Small intestine (tissue), 7 donors: ENCODE data around the gene SMARCA2. TPM values are rescaled to one million over a fixed set of nuclear protein-coding genes. Genes with fewer than 3 reads are reported as not detected.

Experiments used
- DNase-seq, 2 donors: peaks; one replicate each; pipeline versions ENCODE4 v3.0.0 to v3.0.0-alpha.2; 2013
- FAIRE-seq: peaks from 2 replicates; lab custom pipeline; 2012; peaks lifted over from hg19 to GRCh38; lab: Jason Lieb, UNC
- H3K27ac ChIP-seq, 3 donors: one replicate each; pipeline ENCODE4 v1.5.1; 2013; ENCODE audit warnings: low read length in 2 of 3, mild to moderate bottlenecking in 2 of 3, control low read depth in 1 of 3, inconsistent platforms in 1 of 3, low read depth in 1 of 3, moderate library complexity in 1 of 3
- H3K27me3 ChIP-seq, 3 donors: one replicate each; pipeline ENCODE4 v1.6.1; 2013; ENCODE audit warnings: low read length in 3 of 3, inconsistent platforms in 1 of 3; ENCODE audit not compliant: control insufficient read depth in 3 of 3, insufficient read depth in 3 of 3
- H3K36me3 ChIP-seq, 3 donors: one replicate each; pipeline ENCODE4 v1.6.1; 2013; ENCODE audit warnings: low read length in 3 of 3, inconsistent platforms in 1 of 3, low read depth in 1 of 3, mild to moderate bottlenecking in 1 of 3, moderate library complexity in 1 of 3; ENCODE audit not compliant: control insufficient read depth in 3 of 3, insufficient read depth in 2 of 3
- H3K4me1 ChIP-seq, 3 donors: one replicate each; pipeline ENCODE4 v1.6.1; 2013; ENCODE audit warnings: low read length in 2 of 3, inconsistent platforms in 1 of 3, low read depth in 1 of 3, mild to moderate bottlenecking in 1 of 3, moderate library complexity in 1 of 3; ENCODE audit not compliant: control insufficient read depth in 3 of 3, insufficient read depth in 2 of 3
- H3K4me3 ChIP-seq, 3 donors: one replicate each; pipeline ENCODE4 v1.5.1; 2013; ENCODE audit warnings: low read length in 3 of 3, control low read depth in 1 of 3, inconsistent platforms in 1 of 3, low read depth in 1 of 3, mild to moderate bottlenecking in 1 of 3, moderate library complexity in 1 of 3
- H3K9me3 ChIP-seq, 2 donors: one replicate each; pipeline ENCODE4 v1.6.1; 2013; ENCODE audit warnings: low read depth in 1 of 2, low read length in 1 of 2; ENCODE audit not compliant: control insufficient read depth in 2 of 2, insufficient read depth in 1 of 2
- WGBS, 3 donors: extraction: QIAGEN DNeasy Blood & Tissue Kit; methylation state at CpG; one replicate each; pipeline ENCODE4 v1.1.7; 2013; 5-methylcytosine and 5-hydroxymethylcytosine counted together
- polyA plus RNA-seq, 4 donors: library from polyadenylated mRNA; stranded (reverse) in 3 of 4; unstranded in 1 of 4; fragments of 200-250 nt in 3 of 4; fragments of 120-200 nt in 1 of 4; gene quantifications; one replicate each; pipeline versions ENCODE4 v1.2.1 to v1.2.3, GENCODE V29; 2013
- donor health status: healthy with polysubstance abuse.
- donor health status: control.
- donor health status: control.
- donor health status: Bipolar disorder and iron deficiency.
- donor health status: healthy.

Gene SMARCA2
- polyA plus RNA-seq, 4 donors: 28.2 to 58.7 (median 32.5) TPM

DNA sequence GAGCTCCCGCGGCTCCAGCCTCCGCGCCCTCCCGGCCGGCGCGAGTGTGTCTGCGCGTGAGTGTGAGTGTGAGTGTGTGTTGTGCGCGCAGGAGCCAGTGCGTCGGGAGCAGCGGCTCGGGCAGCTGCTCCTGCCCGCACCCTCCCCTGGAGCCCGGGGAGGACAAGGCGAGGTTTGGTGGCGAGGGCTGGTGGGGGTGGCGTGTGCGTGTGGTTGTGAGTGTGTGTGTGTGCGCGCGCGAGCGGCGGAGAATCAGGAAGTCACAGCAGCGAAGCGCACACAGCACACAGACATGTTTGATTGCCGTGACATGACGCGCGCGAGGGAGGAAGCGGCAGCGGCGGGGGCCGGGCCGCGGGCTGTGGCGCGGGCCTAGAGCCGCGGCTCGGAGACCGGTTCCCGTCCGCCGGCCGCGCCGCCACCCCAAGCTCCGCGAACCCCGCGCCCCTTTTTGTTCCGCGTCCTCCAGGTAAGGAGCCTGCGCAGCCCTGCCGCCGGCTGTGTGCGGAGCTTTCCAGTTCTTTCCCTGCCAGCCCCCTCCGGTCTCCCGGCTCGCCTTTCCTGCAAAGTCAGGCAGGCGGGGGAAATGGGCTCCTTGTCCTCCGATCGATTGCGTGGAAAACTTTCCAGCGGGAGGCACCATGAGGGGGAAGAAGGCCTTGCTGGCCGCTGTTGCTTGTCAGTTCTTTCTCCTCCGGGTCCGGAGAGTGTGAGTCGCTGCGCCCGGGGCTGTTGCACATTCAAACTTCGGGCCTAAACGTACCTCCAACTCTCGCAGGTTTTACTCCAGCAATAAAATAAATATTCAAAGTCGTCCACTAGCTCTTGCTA lies 2.4 kb downstream of the SMARCA2 start:
- Histone ChIP-seq H3K4me3 (peak overlapping the region; percentile 77 to 93 (median 89)), H3K9me3 (no peaks in the 10 kb centered on the region), H3K27me3 (no peaks in the 10 kb centered on the region), H3K4me1 (peaks cover 2 to 12% (median 6%) of the 10 kb centered on the region in 3 donors), H3K27ac (peak overlapping the region; percentile 88 to 90 (median 90)), H3K36me3 (no peaks in the 10 kb centered on the region)
- DNase-seq: peak; percentile 79 to 91
- no peak for FAIRE-seq
- WGBS, 3 donors: 0% methylated on average over 51 to 81 of the region's 81 CpGs

DNA sequence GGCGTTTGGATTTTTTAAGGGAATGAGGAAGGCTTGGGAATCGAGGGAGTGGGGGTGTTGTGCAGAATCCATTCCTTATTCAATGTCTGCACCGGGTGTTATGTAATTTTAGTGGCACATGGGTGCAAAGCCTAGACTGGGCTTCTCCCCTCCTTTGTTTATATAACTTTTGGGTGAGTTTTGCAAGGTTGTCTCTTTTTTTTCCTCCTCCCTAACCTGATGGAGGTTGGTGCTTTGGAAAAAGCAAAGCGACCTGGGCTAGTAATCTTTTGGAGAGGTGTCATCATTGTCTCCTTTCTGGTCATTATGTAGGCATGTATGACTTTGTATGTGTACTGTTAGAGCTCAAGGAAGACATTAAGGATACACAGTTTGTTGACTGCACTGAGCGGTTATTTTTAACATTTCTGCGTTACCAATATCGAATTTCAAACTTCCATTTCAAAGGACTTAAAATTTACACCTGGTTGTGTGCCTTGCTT lies 3.1 kb downstream of the SMARCA2 start:
- DNase-seq: no peak
- peaks cover 2 to 18% (median 10%) of the 10 kb centered on the region in 3 donors for H3K4me1 ChIP-seq
- peak overlapping the region; percentile 88 to 90 (median 90) for H3K27ac ChIP-seq
- 3 to 9% (median 5%) methylated on average over 7 of the region's 7 CpGs for WGBS, 3 donors
- no peaks in the 10 kb centered on the region for H3K36me3 ChIP-seq
- FAIRE-seq: no peak
- peak overlapping the region; percentile 77 to 93 (median 89) for H3K4me3 ChIP-seq
- H3K9me3 ChIP-seq: no peaks in the 10 kb centered on the region
- H3K27me3 ChIP-seq: no peaks in the 10 kb centered on the region

GRCh38 chr9:2018764-2019558 lies 3.8 kb downstream of the SMARCA2 start:
- FAIRE-seq (no peak), DNase-seq (peak in 1 of 2 donors; percentile 22)
- Histone ChIP-seq H3K4me1 (peaks cover 2 to 18% (median 15%) of the 10 kb centered on the region in 3 donors), H3K27me3 (no peaks in the 10 kb centered on the region), H3K9me3 (no peaks in the 10 kb centered on the region), H3K27ac (peak overlapping the region in 1 of 3 donors; percentile 90), H3K36me3 (no peaks in the 10 kb centered on the region), H3K4me3 (peak overlapping the region in 2 of 3 donors; percentile 77 to 93)
- WGBS, 3 donors: 16 to 33% (median 28%) methylated on average over 6 of the region's 6 CpGs

DNA sequence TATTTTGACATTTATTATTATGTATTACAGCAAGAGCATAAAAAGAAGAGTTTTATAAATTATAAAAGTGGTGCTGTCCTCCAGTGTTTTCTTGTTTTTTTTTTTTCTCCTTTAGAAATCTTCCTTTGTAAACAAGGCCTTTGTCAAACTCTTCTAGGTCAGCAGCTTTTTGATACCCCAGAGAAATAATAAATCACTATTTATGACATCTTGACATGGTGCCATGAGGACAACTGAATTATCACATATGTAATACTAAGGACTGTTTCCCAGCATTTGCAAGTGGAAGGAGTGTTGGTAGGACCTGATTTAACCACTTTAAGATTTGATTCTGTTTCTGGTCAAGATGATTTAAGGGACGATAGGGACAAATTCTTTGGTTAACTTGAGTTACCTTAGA lies 4.6 kb downstream of the SMARCA2 start:
- Histone ChIP-seq H3K27ac (no peak overlapping the region), H3K4me1 (peaks cover 2 to 18% (median 15%) of the 10 kb centered on the region in 3 donors), H3K27me3 (no peaks in the 10 kb centered on the region), H3K4me3 (no peak overlapping the region), H3K36me3 (no peaks in the 10 kb centered on the region), H3K9me3 (no peaks in the 10 kb centered on the region)
- DNase-seq (no peak), FAIRE-seq (no peak)
- WGBS, 3 donors: 62 to 83% (median 66%) methylated on average over 1 of the region's 1 CpG

GRCh38 chr9:2021731-2022130 lies 6.6 kb downstream of the SMARCA2 start:
- H3K36me3 ChIP-seq: no peaks in the 10 kb centered on the region
- DNase-seq (no peak), FAIRE-seq (no peak)
- H3K4me3 ChIP-seq: no peak overlapping the region
- H3K27me3 ChIP-seq: no peaks in the 10 kb centered on the region
- peaks cover 2 to 26% (median 20%) of the 10 kb centered on the region in 3 donors for H3K4me1 ChIP-seq
- H3K9me3 ChIP-seq: no peaks in the 10 kb centered on the region
- H3K27ac ChIP-seq: peak overlapping the region in 1 of 3 donors; percentile 20
- WGBS, 3 donors: 80 to 85% (median 84%) methylated on average over 7 of the region's 7 CpGs

DNA sequence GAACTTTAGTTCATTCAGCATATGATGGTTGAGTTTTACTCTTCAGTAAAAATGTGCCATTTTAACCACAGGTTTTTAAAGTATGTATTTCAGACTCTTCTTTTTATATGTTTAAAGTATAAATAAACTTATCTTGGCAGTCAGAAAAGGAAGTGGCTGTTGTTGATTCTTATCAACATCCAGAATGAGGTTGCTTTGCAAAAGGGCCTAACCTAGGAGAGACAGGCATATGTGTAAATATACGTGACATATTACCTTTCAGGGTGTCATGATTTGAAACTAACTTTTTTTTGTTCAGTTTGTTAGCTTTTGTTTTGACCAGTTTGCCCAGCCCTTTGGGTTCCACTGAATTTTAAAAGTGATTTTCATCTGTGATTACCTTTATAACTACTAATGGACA lies 7.4 kb downstream of the SMARCA2 start:
- H3K36me3 ChIP-seq: no peaks in the 10 kb centered on the region
- WGBS, 3 donors: 53 to 64% (median 57%) methylated on average over 1 of the region's 1 CpG
- no peak for FAIRE-seq
- H3K9me3 ChIP-seq: no peaks in the 10 kb centered on the region
- H3K27ac ChIP-seq: no peak overlapping the region
- peak in 1 of 2 donors; percentile 27 for DNase-seq
- H3K4me3 ChIP-seq: no peak overlapping the region
- H3K4me1 ChIP-seq: peaks cover 2 to 31% (median 20%) of the 10 kb centered on the region in 3 donors
- no peaks in the 10 kb centered on the region for H3K27me3 ChIP-seq

- no peak for DNase-seq
- Histone ChIP-seq H3K9me3 (no peaks in the 10 kb centered on the region), H3K27ac (peak overlapping the region in 1 of 3 donors; percentile 80), H3K4me3 (no peak overlapping the region), H3K4me1 (peaks cover 2 to 34% (median 20%) of the 10 kb centered on the region in 3 donors), H3K27me3 (no peaks in the 10 kb centered on the region), H3K36me3 (no peaks in the 10 kb centered on the region)
- WGBS, 3 donors: 48 to 54% (median 54%) methylated on average over 3 of the region's 3 CpGs
- FAIRE-seq: no peak
These were observed 7.9 kb downstream of the SMARCA2 start for GRCh38 chr9:2023042-2023441.

DNA sequence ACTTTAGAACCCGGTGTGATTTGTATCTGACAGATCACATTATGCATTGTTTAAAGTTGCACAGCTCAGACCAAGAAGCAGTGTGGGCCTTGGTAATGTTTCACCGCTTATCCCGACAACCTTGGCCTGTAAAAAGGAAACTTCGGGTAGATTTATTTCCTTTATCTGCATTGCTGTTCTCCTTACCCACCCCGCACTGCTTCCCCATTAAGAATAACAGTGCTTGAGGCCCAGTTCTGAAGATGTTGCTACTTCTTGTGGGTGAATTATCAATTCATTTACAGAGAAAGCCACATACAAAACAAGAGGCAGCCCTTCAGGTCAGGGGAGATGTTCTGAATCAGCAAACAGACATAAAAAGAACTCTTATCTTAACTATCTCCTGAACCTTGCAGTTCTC lies 8.4 kb downstream of the SMARCA2 start:
- Histone ChIP-seq H3K4me3 (no peak overlapping the region), H3K27me3 (no peaks in the 10 kb centered on the region), H3K4me1 (peaks cover 2 to 34% (median 20%) of the 10 kb centered on the region in 3 donors), H3K36me3 (no peaks in the 10 kb centered on the region), H3K27ac (peak overlapping the region in 2 of 3 donors; percentile 41 to 57), H3K9me3 (no peaks in the 10 kb centered on the region)
- FAIRE-seq (no peak), DNase-seq (no peak)
- WGBS, 3 donors: 31 to 60% (median 40%) methylated on average over 5 of the region's 5 CpGs
